Measurements from ENCODE around the gene BAIAP2L1. TPM values are rescaled to one million over a fixed set of nuclear protein-coding genes. Genes with fewer than 3 reads are reported as not detected.
A peak's percentile ranks its signal among the peaks of the same experiment; 100 is the strongest.

BAIAP2L1 gene
- total RNA-seq, 2 donors from 2014 or later: 30.5 to 38.4 TPM

DNA sequence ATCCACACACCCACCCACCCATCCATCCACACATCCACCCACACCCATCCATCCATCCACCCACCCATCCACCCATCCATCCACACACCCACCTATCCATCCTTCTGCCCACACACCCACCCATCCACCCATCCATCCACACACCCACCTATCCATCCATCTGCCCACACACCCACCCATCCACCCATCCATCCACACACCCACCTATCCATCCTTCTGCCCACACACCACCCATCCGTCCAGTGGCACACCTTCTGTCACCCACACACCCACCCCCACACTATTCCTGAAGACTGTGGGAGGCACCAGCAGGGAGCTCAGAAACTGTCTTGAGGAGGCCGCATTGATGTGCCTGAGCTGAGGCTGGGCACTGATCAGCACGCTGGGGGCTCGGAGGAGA, 158.0 kb downstream of the BAIAP2L1 start:
- no peak overlapping the region for H3K27ac Mint-ChIP-seq
- Histone ChIP-seq H3K4me3 (ENCODE audit: low read length) (no peak overlapping the region), H3K9ac (ENCODE audit: extremely low read depth, low read length, poor library complexity, severe bottlenecking) (no peak overlapping the region), H3K27me3 (ENCODE audit: control insufficient read depth, insufficient read depth, low read length, poor library complexity, severe bottlenecking) (no peaks in the 10 kb centered on the region), H3K4me1 (ENCODE audit: control insufficient read depth, insufficient read depth, low read length) (no peaks in the 10 kb centered on the region), H3K27ac (ENCODE audit: low read depth, low read length) (no peak overlapping the region), H3K36me3 (ENCODE audit: control insufficient read depth, insufficient read depth, low read length) (no peaks in the 10 kb centered on the region), H3K9me3 (ENCODE audit: control insufficient read depth, low read length) (no peaks in the 10 kb centered on the region)
- no peak overlapping the region for H3K4me3 Mint-ChIP-seq
- WGBS, 2 experiments (ENCODE audit: insufficient coverage in 1 of 2, insufficient read length in 1 of 2): 76 to 87% methylated on average over 2 to 4 of the region's 4 CpGs
- H3K9me3 Mint-ChIP-seq: no peaks in the 10 kb centered on the region
- no peaks in the 10 kb centered on the region for H3K4me1 Mint-ChIP-seq
- H3K27me3 Mint-ChIP-seq (ENCODE audit: insufficient read depth): no peaks in the 10 kb centered on the region
- no peak for DNase-seq
- TF ChIP-seq, protein P1, sequence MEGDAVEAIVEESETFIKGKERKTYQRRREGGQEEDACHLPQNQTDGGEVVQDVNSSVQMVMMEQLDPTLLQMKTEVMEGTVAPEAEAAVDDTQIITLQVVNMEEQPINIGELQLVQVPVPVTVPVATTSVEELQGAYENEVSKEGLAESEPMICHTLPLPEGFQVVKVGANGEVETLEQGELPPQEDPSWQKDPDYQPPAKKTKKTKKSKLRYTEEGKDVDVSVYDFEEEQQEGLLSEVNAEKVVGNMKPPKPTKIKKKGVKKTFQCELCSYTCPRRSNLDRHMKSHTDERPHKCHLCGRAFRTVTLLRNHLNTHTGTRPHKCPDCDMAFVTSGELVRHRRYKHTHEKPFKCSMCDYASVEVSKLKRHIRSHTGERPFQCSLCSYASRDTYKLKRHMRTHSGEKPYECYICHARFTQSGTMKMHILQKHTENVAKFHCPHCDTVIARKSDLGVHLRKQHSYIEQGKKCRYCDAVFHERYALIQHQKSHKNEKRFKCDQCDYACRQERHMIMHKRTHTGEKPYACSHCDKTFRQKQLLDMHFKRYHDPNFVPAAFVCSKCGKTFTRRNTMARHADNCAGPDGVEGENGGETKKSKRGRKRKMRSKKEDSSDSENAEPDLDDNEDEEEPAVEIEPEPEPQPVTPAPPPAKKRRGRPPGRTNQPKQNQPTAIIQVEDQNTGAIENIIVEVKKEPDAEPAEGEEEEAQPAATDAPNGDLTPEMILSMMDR (conservative IDR thresholded peaks at IDR 0.05): no peak
- peaks cover 23% of the 10 kb centered on the region for H3K36me3 Mint-ChIP-seq (ENCODE audit: low read depth)

GRCh38 chr7:98242342-98242741, 158.5 kb downstream of the BAIAP2L1 start:
- no peaks in the 10 kb centered on the region for H3K9me3 Mint-ChIP-seq
- no peak overlapping the region for H3K27ac Mint-ChIP-seq
- H3K4me3 Mint-ChIP-seq: no peak overlapping the region
- no peaks in the 10 kb centered on the region for H3K36me3 ChIP-seq (ENCODE audit: control insufficient read depth, insufficient read depth, low read length)
- TF ChIP-seq, protein P1 (conservative IDR thresholded peaks at IDR 0.05): no peak
- H3K4me1 ChIP-seq (ENCODE audit: control insufficient read depth, insufficient read depth, low read length): no peaks in the 10 kb centered on the region
- no peaks in the 10 kb centered on the region for H3K27me3 Mint-ChIP-seq (ENCODE audit: insufficient read depth)
- peaks cover 22% of the 10 kb centered on the region for H3K36me3 Mint-ChIP-seq (ENCODE audit: low read depth)
- no peak overlapping the region for H3K27ac ChIP-seq (ENCODE audit: low read depth, low read length)
- H3K4me1 Mint-ChIP-seq: no peaks in the 10 kb centered on the region
- no peak overlapping the region for H3K9ac ChIP-seq (ENCODE audit: extremely low read depth, low read length, poor library complexity, severe bottlenecking)
- WGBS, 2 experiments (ENCODE audit: insufficient coverage in 1 of 2, insufficient read length in 1 of 2): 73% methylated on average over 1 of the region's 1 CpG; no CpG with 5 or more reads in 1 of the 2 experiments
- no peaks in the 10 kb centered on the region for H3K9me3 ChIP-seq (ENCODE audit: control insufficient read depth, low read length)
- no peak overlapping the region for H3K4me3 ChIP-seq (ENCODE audit: low read length)
- H3K27me3 ChIP-seq (ENCODE audit: control insufficient read depth, insufficient read depth, low read length, poor library complexity, severe bottlenecking): no peaks in the 10 kb centered on the region
- DNase-seq: no peak

- Histone ChIP-seq H3K9ac (ENCODE audit: extremely low read depth, low read length, poor library complexity, severe bottlenecking) (no peak overlapping the region), H3K36me3 (ENCODE audit: control insufficient read depth, insufficient read depth, low read length) (no peaks in the 10 kb centered on the region), H3K9me3 (ENCODE audit: control insufficient read depth, low read length) (no peaks in the 10 kb centered on the region), H3K27me3 (ENCODE audit: control insufficient read depth, insufficient read depth, low read length, poor library complexity, severe bottlenecking) (no peaks in the 10 kb centered on the region), H3K4me1 (ENCODE audit: control insufficient read depth, insufficient read depth, low read length) (no peaks in the 10 kb centered on the region), H3K27ac (ENCODE audit: low read depth, low read length) (peak overlapping the region; percentile 32), H3K4me3 (ENCODE audit: low read length) (no peak overlapping the region)
- peaks cover 20% of the 10 kb centered on the region for H3K36me3 Mint-ChIP-seq (ENCODE audit: low read depth)
- no peaks in the 10 kb centered on the region for H3K27me3 Mint-ChIP-seq (ENCODE audit: insufficient read depth)
- H3K4me1 Mint-ChIP-seq: no peaks in the 10 kb centered on the region
- WGBS, 2 experiments (ENCODE audit: insufficient coverage in 1 of 2, insufficient read length in 1 of 2): 79 to 83% methylated on average over 10 to 16 of the region's 16 CpGs
- H3K9me3 Mint-ChIP-seq: no peaks in the 10 kb centered on the region
- H3K4me3 Mint-ChIP-seq: no peak overlapping the region
- TF ChIP-seq, protein P1 (conservative IDR thresholded peaks at IDR 0.05): peak; percentile 8
- no peak for DNase-seq
- H3K27ac Mint-ChIP-seq: no peak overlapping the region
Measured at GRCh38 chr7:98241674-98242241, 159.1 kb downstream of the BAIAP2L1 start.

Other genes with a start within 250 kb of the BAIAP2L1 start
- under 1 TPM; 0.86 to 0.95 TPM for gene BHLHA15, start 189.7 kb downstream of the BAIAP2L1 start, total RNA-seq
- gene TECPR1, start 148.9 kb downstream of the BAIAP2L1 start, total RNA-seq: 10 to 100 TPM; 27.2 to 32.0 TPM
- 100 to 1,000 TPM; 130 to 152 TPM for gene BRI3, start 119.4 kb downstream of the BAIAP2L1 start, total RNA-seq
- 1 to 10 TPM in 1 of 2 donors, under 1 TPM in 1; 0.53 to 1.3 TPM for gene NPTX2, start 216.2 kb upstream of the BAIAP2L1 start, total RNA-seq